Motor neuron (in vitro differentiated cells): ENCODE data around the gene SPAG7. TPM values are rescaled to one million over a fixed set of nuclear protein-coding genes. Genes with fewer than 3 reads are reported as not detected.

Experiments used
- ATAC-seq, 8 experiments: fragments of 200-7000 bp; cut with Tn5 transposase; replicated peaks in 6 of 8; 2 replicates each; pipeline ENCODE4 v1.8.0; 2021; ENCODE audit warnings: mild to moderate bottlenecking in 8 of 8, moderate library complexity in 8 of 8
- H3K27ac ChIP-seq, 2 donors: fragments of 250-450 bp; sonication (Bioruptor Pico); 2 replicates each; pipeline ENCODE4 v1.9.0; 2021; ENCODE audit warnings: antibody characterized with exemption in 2 of 2, mild to moderate bottlenecking in 2 of 2, moderate library complexity in 1 of 2
- H3K4me1 ChIP-seq, 2 donors: fragments of 250-450 bp; sonication (Bioruptor Pico); replicated peaks in 1 of 2; 2 replicates each; pipeline ENCODE4 v1.6.1; 2021; ENCODE audit warnings: antibody characterized with exemption in 2 of 2, mild to moderate bottlenecking in 2 of 2, moderate library complexity in 1 of 2
- H3K4me3 ChIP-seq, 5 donors: fragments of 250-450 bp; sonication (Bioruptor Pico); 2 replicates each; pipeline ENCODE4 v1.9.0; 2021; ENCODE audit warnings: antibody characterized with exemption in 5 of 5, mild to moderate bottlenecking in 5 of 5, moderate library complexity in 4 of 5
- WGBS, 10 experiments: fragments of 450-650 bp; shearing (Covaris generic); methylation state at CpG; one replicate each; pipeline ENCODE4 v1.0.0; 2022; 5-methylcytosine and 5-hydroxymethylcytosine counted together
- in situ Hi-C, 9 experiments: fragments of 400-800 bp; cut with MboI; loops; one replicate each; pipeline ENCODE4 v1.15.0; 2021; ENCODE audit warnings: low sequenced_read_pairs in 9 of 9, low pct_unique_long_range_greater_than_20kb in 2 of 9; ENCODE audit not compliant: unreplicated experiment in 9 of 9
- total RNA-seq, 8 experiments: library from RNA; unstranded; fragments of 300-600 nt; gene quantifications; 2 replicates each; pipeline versions ENCODE4 v1.2.3 to v1.2.4, GENCODE V29; 2022

The SPAG7 gene
- total RNA-seq, 8 experiments from 2014 or later = 62.9 to 128 (median 87.9) TPM

DNA sequence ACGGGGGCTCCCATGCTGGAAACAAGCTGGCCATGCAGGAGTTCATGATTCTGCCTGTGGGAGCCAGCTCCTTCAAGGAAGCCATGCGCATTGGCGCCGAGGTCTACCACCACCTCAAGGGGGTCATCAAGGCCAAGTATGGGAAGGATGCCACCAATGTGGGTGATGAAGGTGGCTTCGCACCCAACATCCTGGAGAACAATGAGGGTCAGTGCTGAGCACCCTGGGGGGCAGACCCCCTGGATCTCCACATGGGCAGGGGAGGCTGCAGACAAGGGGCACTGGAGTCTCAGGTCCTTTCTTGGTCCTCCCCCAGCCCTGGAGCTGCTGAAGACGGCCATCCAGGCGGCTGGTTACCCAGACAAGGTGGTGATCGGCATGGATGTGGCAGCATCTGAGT is 12.5 kb downstream of the SPAG7 start:
- WGBS, 10 experiments = 95 to 100% (median 100%) methylated on average over 1 to 5 of the region's 8 CpGs; no CpG with 5 or more reads in 4 of the 10 experiments
- ATAC-seq = no peak
- peaks cover 20 to 23% of the 10 kb centered on the region in 2 donors for H3K4me1 ChIP-seq
- in situ Hi-C loops = loop anchor here in 1 of 9 experiments (25.0 kb wide), 1 partner anchor 107 kb away; no protein-coding TSS in a partner anchor
- no peak overlapping the region for H3K27ac ChIP-seq
- no peak overlapping the region for H3K4me3 ChIP-seq

- Histone ChIP-seq H3K27ac (no peak overlapping the region), H3K4me1 (peaks cover 20 to 25% of the 10 kb centered on the region in 2 donors), H3K4me3 (no peak overlapping the region)
- 40 to 100% (median 88%) methylated on average over 1 to 7 of the region's 14 CpGs; no CpG with 5 or more reads in 3 of the 10 experiments for WGBS, 10 experiments
- no peak for ATAC-seq
- in situ Hi-C loops = loop anchor here in 1 of 9 experiments (25.0 kb wide), 1 partner anchor 109 kb away; no protein-coding TSS in a partner anchor
Observed at GRCh38 chr17:4953451-4953961, 14.1 kb downstream of the SPAG7 start.

GRCh38 chr17:4951486-4951885 is 16.1 kb downstream of the SPAG7 start:
- peak overlapping the region in 2 of 5 donors; percentile 86 to 90 for H3K4me3 ChIP-seq
- in situ Hi-C loops = loop anchor here in 1 of 9 experiments (25.0 kb wide), 1 partner anchor 111 kb away; no protein-coding TSS in a partner anchor
- peak overlapping the region; percentile 94 to 95 for H3K27ac ChIP-seq
- no peak for ATAC-seq
- WGBS, 10 experiments = no CpG with 5 or more reads among the region's 3 CpGs
- peaks cover 24 to 29% of the 10 kb centered on the region in 2 donors for H3K4me1 ChIP-seq

- WGBS, 10 experiments = 0 to 50% (median 20%) methylated on average over 1 to 2 of the region's 7 CpGs; no CpG with 5 or more reads in 7 of the 10 experiments
- H3K27ac ChIP-seq = peak within 1 kb of the TSS; percentile 94 to 95
- no peak for ATAC-seq
- in situ Hi-C loops = loop anchor here in 1 of 9 experiments (25.0 kb wide), 1 partner anchor 112 kb away; no protein-coding TSS in a partner anchor
- peak within 1 kb of the TSS; percentile 63 to 94 (median 90) for H3K4me3 ChIP-seq
- H3K4me1 ChIP-seq = peaks cover 27 to 31% of the 10 kb centered on the region in 2 donors
Observed at GRCh38 chr17:4950746-4951204, 16.8 kb downstream of the SPAG7 start, which contains the start of gene ENO3. TSS of gene ENO3 (plus strand) at chr17:4951119. CDS start at chr17:4951830, 711 bp downstream.

- Histone ChIP-seq H3K27ac (peak overlapping the region; percentile 94 to 95), H3K4me1 (peaks cover 31 to 32% of the 10 kb centered on the region in 2 donors), H3K4me3 (peak overlapping the region; percentile 63 to 94 (median 90))
- in situ Hi-C loops = loop anchor here in 1 of 9 experiments (25.0 kb wide), 1 partner anchor 112 kb away; no protein-coding TSS in a partner anchor
- 11 to 100% (median 24%) methylated on average over 2 to 18 of the region's 52 CpGs; no CpG with 5 or more reads in 5 of the 10 experiments for WGBS, 10 experiments
- peak; percentile 7 to 54 (median 29) for ATAC-seq
Observed at GRCh38 chr17:4950075-4950745, 17.4 kb downstream of the SPAG7 start.

DNA sequence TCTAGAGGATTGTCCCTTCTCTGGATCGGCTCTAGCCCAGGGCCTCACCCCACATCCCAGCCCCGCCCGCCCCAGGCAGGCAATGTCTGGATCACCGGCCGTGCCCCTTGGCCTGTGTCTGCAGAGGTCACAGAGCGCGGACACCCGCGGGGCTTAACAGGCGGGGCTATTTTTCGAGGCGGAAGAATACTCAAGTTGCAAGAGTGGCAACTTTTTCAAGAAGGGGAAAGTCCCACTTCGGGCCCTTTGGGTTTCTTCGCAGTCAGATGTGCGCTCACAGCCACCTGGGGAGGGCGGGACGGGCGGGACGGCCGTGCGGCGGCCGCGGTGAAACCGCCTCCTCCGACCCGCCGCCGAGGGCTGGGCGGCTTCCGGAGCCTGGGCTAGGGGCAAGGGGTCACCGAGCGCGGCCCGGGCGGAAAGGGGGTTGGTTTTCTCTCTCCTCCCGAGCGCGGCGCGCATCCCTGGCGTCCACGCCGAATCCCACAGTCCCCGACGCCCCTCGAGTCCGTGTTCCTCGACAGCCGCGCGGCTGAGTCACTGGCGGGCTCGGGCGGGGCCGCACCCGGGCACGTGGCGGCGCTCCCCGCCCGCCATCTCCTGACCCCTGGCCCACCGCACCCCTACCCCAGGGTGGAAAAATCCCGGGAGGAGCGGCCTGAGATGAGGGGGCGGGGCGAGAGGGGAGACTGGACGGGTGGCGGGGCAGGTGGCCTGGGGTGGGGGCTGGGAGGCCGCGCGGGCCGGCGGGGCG is 18.1 kb downstream of the SPAG7 start:
- Histone ChIP-seq H3K27ac (peak overlapping the region; percentile 94 to 95), H3K4me3 (peak overlapping the region; percentile 63 to 94 (median 90)), H3K4me1 (peaks cover 31 to 32% of the 10 kb centered on the region in 2 donors)
- in situ Hi-C loops = loop anchor here in 1 of 9 experiments (25.0 kb wide), 1 partner anchor 113 kb away; no protein-coding TSS in a partner anchor
- WGBS, 10 experiments = no CpG with 5 or more reads among the region's 75 CpGs
- peak; percentile 13 to 54 (median 30) for ATAC-seq

DNA sequence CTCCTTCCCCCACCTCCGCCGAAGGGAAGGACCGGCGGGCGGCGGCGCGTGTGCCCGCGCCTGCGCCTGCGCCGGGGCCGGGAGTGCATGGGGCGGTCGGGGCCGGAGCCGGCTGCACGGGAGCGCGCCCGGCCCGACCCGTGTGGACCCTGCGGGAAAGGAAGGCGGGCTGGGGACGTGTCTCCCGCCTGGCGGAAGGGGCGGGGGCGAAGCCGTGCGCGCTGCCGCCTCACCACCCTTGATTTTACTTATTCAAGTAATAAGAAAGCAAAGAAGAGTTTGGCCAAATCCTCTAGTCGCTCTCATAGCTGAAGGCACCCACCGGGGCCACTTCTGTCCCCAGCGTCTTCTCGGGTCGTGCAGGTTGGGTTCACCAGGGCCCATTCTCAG is 18.7 kb downstream of the SPAG7 start:
- peak overlapping the region; percentile 94 to 95 for H3K27ac ChIP-seq
- in situ Hi-C loops = no loop called here
- peaks cover 31 to 32% of the 10 kb centered on the region in 2 donors for H3K4me1 ChIP-seq
- peak overlapping the region; percentile 63 to 94 (median 90) for H3K4me3 ChIP-seq
- ATAC-seq = peak; percentile 43 to 81 (median 72)
- 0% methylated on average over 1 to 3 of the region's 40 CpGs; no CpG with 5 or more reads in 7 of the 10 experiments for WGBS, 10 experiments

GRCh38 chr17:4948166-4948930 is 19.3 kb downstream of the SPAG7 start, which contains the start of gene PFN1:
TSS of gene PFN1 (minus strand) at chr17:4948530. CDS start at chr17:4948394, 136 bp downstream.
- WGBS, 10 experiments = 0 to 4% (median 0%) methylated on average over 1 to 4 of the region's 59 CpGs; no CpG with 5 or more reads in 5 of the 10 experiments
- Histone ChIP-seq H3K4me3 (peak within 1 kb of the TSS; percentile 63 to 94 (median 90)), H3K4me1 (peaks cover 31 to 32% of the 10 kb centered on the region in 2 donors), H3K27ac (peak within 1 kb of the TSS; percentile 94 to 95)
- in situ Hi-C loops = no loop called here
- ATAC-seq = peak; percentile 14 to 57 (median 43)

DNA sequence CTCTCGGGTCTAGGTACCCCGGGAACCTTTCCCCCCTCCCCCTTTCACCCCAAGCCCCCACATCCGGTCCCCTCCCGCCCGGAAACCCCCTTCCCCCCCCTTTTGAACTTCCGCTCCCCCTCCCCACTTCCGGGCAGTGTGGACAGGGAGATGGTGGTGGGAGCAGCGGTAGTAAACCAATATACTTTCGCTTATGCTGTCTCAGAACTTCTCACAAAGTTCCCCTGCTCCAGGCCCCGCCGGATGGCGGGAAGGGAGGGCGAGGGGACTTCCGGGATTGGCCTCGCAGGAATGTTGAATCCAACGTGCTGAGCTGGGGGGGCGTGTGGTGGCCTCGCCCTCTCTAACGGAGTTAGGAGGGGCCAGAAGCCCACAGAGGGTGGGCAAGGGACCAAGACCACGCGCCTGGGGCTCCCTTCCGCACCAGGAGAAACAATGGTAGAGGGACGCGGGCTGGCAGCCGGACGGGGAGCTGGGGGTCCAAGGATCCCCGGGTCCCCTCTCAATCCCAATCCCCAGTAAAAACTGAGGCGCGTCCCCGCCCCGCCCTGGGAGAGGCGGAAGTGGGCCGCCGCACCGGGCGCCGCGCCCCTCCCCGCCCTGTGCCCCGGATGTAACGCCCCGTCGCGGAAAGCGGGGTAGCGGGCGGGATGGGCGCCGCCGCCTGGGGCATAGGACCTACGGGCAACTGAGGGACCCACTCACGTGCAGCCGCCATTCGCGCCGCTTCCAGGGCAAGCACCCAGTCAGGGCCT is 20.0 kb downstream of the SPAG7 start:
- ATAC-seq = peak; percentile 2 to 7 (median 5)
- H3K4me3 ChIP-seq = peak overlapping the region; percentile 63 to 94 (median 90)
- H3K4me1 ChIP-seq = peaks cover 31 to 32% of the 10 kb centered on the region in 2 donors
- 0% methylated on average over 1 of the region's 56 CpGs; no CpG with 5 or more reads in 9 of the 10 experiments for WGBS, 10 experiments
- in situ Hi-C loops = no loop called here
- peak overlapping the region; percentile 94 to 95 for H3K27ac ChIP-seq

DNA sequence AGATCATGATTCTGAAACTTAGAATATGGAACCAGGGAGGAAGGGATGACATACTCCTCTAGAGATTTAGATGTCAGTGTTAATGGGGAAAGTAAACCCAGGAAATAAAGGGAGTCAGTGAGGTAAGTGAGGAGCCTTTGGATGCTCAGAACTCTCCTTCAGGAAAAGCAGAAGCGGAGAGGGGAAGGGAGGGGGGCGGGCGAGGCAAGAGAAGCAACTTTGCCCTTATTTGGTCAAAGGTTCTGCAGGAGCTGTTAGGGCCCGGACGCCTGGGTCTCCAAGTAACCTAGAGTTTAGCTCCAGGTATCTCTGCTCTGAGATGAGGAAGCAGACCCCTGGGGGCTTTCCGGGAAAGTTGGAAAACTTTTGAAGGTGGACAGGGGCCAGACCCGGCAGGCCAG is 20.6 kb downstream of the SPAG7 start:
- 0% methylated on average over 2 of the region's 7 CpGs; no CpG with 5 or more reads in 9 of the 10 experiments for whole genome bisulfite sequencing, 10 experiments
- Histone ChIP-seq H3K4me3 (peak overlapping the region; percentile 63 to 94 (median 90)), H3K27ac (peak overlapping the region in 1 of 2 donors; percentile 95), H3K4me1 (peaks cover 27 to 31% of the 10 kb centered on the region in 2 donors)
- ATAC-seq = no peak
- in situ Hi-C loops = no loop called here

DNA sequence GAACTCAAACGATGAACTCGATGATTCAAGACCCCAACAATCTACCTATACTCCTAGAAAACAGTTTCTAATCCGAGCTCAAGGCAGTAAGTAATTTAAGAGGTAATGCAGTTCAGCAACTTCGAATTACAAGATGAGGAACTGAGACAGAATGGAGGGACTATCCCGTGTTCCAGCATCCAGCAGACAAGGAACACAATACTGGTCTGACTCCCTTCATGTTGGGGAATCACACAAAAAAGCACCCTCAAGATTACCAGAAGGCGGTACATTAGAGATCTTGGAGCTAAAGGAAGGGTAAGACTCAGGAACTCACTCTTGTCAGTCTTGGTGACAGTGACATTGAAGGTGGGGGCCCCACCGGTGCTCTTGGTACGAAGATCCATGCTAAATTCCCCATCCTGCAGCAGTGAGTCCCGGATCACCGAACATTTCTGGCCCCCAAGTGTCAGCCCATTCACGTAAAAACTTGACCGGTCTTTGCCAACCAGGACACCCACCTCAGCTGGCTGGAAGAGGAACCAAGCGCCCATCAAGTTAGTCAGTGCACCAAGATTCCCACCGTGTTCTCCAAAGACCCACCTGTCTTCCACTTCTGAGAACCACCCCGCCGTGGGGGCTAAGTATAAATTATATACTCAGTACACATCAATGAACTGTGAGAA is 21.2 kb downstream of the SPAG7 start:
- Histone ChIP-seq H3K4me1 (peaks cover 24 to 30% of the 10 kb centered on the region in 2 donors), H3K27ac (no peak overlapping the region), H3K4me3 (peak overlapping the region; percentile 63 to 94 (median 90))
- no peak for ATAC-seq
- WGBS, 10 experiments = 8 to 73% (median 34%) methylated on average over 3 to 14 of the region's 16 CpGs; no CpG with 5 or more reads in 1 of the 10 experiments
- in situ Hi-C loops = no loop called here
